ENCODE results near the gene GRM1.

- TF ChIP-seq CTCF (IDR thresholded peaks at IDR 0.05), result no peak
- TF ChIP-seq POLR2A (IDR thresholded peaks at IDR 0.05), result no peak
Observed at GRCh38 chr6:146354451-146354850, 325.6 kb downstream of the GRM1 start.

Measured in adrenal gland (tissue), 5 donors.